HG03521 (cell line): ENCODE data around the gene ADAM33.

ENCODE experiments used
- ATAC-seq: cut with Tn5 transposase; IDR thresholded peaks from one replicate; pipeline ENCODE4 v1.9.1; 2021; ENCODE audit warnings: mild to moderate bottlenecking, moderate library complexity; ENCODE audit not compliant: unreplicated experiment

The ADAM33 gene

DNA sequence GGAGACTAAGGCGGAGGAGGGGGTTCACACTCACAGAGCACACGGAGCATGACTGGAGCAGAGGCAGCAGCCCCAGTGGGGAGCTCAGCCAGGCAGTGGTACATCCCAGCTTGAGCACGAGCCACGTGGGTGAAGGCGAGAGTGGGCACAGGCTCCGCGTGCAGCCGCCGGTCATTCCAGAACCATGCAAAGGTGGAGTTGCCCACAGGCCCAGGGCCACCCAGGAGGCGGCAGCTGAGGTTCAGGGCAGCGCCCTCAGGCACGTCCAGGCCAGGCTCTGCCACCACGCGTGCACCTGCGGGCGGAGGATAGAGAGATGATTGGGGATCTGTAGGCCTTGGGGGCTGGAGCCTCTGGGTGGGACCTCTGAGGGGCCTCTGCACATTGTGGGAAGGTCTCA is 9.5 kb upstream of the ADAM33 start:
- no peak for ATAC-seq

DNA sequence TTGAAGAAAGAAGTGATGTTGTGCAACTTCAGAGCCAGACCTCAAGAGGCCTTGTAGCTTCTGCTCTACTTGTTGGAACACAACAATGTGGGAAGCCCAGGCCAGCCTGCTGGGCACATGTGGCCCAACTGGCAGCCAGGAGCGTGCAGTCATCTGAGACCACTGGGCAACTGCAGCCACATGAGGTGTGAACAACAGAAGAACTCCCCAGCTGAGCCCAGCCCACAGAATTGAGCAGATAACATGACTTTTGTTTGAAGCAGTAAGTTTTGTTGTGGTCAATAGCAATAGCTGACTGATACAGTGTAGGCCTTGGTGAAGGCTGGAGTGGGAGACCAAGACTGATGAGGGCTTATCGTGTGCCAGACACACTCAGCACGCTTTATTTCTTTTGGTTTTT is 8.6 kb upstream of the ADAM33 start:
- no peak for ATAC-seq

DNA sequence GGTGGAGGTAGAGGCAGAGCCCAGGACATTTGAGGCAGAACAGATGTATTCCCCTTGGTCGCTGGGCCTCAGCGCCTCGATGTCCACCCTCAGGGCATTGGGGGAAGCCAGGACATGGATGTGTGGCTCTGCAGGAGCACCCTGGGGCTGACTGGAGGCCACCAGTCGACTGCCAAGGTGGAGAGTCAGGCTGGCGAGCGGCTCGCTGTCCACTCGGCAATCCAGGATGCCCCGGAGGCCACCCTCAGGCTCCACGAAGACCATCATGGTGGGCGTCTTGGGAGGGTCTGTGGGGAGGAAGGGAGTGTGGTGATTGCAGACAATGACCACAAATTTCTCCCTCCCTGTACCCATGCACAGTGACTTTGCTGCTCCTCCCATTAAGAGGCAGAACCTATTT is 8.2 kb upstream of the ADAM33 start:
- no peak for ATAC-seq

DNA sequence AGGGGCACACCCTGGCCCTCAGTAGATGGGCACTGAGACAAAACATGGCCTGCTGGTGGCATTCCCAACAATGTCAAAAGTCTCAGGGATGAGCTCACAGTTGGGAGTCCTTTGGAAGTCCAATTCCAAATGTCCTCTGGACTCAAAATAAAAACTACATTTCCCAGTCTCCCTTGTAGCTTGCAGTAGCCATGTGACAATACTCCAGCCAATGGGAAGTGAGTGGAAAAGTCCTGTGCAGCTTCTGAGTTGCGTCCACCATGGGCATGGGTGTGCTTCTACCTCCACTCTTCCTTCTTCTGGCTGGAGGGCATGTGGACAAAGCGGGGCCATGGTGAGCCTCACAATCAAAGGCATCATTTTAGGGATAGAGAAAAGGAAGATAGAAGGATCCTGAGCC is 5.8 kb upstream of the ADAM33 start:
- ATAC-seq: no peak

DNA sequence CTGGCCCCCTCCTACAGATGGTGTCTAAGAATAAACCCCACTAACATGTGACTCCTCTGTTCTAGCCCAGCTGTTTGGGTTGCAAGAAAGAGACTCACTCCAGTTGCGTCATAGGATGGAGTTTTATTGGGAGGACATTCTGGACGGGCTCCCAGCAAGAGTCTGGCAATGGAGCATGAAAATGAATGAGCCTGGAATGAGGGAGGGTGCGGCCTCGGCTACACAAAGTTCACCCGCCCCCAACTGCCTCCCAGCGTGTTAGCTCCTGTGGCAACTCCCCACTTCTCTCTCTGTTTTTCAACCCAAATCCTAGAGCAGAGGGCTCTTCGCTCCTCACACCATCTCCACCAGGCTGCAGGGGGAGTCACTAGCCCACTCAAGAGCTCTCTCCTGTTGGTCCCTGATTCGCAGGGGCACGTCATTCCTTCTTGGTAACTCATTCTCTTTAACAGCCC is 5.1 kb upstream of the ADAM33 start:
- ATAC-seq: no peak

DNA sequence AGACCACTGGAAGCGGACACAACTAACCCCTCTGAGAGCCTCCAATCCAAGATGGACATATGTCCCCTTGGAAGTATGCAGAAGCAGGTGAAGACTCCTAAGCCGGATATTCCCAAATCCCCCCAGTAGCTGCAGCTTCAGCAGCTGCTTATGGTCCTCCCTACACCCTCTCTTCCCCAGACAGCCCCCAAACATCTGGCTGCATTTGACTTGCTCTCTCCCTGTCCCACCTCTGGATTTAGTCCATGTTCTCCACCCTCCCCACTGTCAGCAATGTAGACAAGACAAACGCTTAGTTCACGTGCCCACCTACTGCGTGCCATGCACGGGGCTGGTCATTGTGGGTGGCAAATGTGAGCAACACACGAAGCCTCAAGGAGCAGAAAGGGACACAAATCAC is 4.6 kb upstream of the ADAM33 start:
- ATAC-seq: no peak

DNA sequence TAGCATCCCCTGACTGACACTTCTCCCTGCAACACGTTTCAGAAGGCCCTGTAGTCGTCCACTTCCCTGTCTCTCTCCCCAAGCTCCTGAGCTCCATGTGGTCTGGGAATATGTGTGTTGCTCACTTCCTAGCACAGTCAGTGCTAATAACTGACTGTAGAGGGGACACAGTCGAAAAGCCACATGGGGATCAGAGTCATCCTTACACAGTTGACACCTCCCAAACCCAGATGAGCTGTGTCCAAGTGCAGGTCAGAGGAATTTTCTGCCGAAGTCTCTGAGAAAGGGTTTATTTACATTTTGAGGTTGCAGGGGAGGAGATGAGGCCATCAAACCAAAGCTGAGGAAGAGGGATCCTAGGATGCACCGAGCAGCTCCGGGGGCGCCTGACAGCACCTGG is 3.5 kb upstream of the ADAM33 start:
- no peak for ATAC-seq

DNA sequence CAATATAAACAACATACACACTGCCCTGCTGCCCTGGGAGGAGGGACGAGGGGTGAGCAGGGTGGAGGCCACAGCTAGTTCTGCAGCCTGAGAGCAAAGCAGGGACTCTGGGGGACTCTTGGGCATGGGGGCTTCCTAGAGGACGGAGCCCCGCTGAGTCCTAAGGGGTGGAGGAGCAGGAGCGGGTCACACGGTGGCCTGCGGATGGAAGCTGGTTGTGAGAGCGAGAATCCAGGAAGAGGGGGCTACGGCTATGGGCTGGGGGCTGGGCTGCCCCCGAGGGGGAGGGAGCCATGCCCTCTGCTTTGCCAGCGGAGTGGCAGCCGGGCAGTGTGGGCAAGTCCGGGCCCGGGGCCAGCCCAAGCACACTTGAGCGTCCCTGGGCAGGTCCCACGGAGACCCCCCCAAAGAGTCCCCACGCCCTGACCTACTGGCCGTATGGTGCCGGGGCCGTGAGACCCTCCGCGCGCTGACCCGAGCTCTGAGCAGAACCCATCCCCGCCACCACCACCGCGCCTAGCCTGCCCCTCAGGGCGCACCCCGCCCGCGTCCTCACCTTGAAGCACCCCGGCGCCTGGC is 369 bp downstream of the ADAM33 start:
- no peak for ATAC-seq

DNA sequence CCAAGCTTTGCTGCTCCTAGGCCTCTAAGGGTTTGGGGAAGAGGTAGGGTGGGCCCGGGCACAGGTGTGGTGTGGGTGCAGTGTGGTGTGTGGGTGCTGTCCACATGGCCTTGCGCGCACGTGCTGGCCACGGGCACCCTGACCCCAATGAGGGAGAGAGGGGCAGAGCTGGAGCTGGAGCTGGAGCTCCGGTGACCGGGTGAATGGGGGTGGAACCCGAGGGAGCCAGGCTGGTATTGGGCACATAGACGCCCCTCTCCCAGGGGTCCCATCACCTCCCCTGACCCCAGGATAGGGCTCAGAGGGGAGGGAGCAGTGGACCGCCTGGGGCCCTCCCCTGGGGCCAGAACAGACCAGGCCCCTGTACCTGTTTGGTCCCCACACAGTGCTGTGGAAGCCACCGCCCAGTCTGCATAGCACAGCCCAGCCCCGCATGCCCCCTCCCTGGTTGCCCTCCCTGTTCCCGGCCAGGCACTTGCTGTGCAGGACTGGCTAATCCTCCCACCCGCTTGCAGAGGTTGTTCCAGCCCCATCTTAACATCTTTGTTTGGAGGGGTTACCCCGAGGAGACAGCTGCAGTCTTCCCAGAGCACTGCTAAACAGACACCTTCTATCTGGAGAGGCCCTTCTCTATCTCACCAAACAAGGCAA is 984 bp downstream of the ADAM33 start:
- ATAC-seq: no peak

DNA sequence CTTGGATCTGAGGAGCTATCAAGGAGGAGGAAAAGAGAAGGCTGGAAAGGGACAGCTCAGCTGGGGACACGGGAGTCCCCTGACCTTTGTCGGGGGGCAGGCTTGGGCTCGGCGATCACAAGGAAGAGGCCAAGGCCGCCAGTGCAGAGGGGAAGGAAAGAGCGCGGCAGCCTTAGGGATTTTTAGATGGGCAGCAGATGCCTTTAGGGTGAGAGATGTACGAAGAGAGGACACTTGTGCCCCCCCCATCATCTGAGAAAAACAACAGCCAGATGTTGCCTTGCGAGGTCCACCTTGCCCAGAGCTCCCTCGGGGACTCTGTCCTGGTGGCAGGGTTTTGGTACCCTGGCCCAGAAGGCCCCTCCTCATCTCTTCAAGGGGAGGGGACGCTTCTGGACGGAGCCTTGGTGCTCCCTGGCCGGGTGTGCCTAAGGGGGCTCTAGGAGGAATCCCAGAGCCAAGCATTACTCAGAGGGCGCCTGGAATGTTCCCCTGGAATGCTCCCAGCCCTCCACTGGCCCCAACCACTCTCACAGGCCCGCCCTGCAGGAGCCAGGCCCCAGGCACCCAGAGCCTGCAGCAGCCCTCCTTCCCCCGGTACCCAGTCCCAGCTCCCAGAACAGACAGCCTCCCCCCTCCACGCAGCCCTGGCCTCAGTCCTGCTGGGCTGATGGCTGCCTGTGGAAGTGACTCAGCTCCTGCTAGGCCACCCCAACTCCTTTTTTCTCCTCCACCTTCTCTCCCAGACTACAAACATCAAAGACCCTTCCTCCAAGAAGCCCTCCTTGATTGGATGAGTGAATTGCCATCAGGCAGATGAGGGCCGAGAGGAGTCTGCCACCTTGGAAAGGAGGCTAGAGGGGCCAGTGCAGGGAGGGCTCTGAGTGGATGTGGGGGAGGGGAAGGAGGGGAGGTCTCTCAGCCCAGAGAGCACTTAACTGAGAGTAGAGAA is 1.8 kb downstream of the ADAM33 start:
- ATAC-seq: no peak

DNA sequence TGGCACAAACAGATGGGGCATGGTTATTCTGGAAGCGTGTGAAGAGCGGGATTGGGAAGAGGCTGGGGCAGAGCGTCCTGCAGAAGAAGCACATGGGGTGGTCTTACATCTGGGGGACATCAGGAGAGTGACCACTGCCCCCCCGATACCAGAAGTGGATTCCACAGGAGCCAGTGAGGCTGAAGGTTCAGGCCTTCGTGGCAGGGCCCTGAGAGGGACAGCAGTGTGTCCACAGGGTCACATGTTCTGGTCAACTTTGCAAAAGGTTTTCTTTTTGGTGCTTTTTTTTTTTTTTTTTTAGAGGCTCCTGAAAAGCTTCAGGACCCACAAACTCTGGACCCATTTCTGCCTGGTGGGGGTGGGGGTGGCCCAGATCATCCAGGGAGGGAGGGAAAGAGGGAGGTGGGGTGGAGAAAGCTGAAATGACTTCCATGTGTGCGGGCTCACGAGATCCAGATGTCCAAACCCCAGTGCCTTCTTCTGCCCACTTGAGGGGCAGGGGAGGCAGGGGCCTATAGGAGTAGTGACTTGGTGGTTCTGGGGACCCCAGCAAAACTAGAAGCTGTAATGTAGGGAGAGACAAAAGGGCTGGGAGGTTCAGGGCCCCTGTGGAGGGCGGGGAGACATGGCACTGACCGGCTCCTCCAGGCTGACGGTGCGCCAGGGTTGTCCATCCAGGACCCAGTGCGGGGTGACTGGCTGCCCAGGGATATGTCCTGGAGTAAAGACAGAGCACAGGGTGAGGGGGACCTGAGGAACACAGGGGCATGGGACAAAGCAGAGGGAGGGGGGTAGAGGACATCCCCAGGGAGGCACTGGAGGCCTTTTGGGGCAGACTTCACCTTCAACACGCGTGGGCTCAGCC is 2.7 kb downstream of the ADAM33 start:
- no peak for ATAC-seq

DNA sequence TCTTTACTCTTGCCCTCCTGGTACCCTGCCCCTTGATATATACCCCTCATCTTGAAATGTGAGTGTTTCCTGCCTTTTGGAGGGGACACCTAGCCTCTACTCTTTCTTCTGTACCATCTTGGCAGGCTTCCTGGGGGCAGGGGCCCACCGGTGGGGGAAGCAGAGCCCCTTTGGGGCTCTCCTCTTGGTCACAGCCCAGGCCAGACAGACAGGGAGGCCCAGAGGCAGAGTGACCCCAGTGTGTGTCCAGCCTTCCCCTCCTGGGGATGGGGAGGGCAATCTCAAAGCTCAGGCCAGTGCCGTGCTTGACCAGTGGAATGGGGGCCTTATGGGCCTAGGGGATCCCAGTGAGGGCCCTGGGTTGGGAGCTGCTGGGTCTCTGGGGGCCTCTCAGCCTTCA is 3.6 kb downstream of the ADAM33 start:
- ATAC-seq: no peak

DNA sequence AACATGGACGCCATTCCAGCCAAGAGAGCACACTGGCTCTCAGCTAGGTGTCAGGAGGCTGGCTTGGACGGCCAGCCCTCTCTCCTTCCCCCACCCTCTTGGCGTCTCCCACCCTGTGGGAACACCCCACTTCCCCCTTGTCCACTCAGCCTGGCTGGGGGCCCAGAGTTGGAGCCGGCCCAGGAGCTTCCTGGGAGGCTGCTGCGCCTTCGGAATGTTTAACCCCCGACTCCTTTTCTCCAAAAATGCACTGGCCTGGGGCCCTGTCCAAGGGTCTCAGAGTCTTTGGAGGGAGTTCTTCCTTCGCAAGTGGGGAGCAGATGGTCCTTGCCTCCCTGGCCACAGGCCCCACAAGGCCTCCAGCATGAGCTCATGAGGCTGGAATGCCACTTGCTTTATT is 4.1 kb downstream of the ADAM33 start:
- no peak for ATAC-seq

DNA sequence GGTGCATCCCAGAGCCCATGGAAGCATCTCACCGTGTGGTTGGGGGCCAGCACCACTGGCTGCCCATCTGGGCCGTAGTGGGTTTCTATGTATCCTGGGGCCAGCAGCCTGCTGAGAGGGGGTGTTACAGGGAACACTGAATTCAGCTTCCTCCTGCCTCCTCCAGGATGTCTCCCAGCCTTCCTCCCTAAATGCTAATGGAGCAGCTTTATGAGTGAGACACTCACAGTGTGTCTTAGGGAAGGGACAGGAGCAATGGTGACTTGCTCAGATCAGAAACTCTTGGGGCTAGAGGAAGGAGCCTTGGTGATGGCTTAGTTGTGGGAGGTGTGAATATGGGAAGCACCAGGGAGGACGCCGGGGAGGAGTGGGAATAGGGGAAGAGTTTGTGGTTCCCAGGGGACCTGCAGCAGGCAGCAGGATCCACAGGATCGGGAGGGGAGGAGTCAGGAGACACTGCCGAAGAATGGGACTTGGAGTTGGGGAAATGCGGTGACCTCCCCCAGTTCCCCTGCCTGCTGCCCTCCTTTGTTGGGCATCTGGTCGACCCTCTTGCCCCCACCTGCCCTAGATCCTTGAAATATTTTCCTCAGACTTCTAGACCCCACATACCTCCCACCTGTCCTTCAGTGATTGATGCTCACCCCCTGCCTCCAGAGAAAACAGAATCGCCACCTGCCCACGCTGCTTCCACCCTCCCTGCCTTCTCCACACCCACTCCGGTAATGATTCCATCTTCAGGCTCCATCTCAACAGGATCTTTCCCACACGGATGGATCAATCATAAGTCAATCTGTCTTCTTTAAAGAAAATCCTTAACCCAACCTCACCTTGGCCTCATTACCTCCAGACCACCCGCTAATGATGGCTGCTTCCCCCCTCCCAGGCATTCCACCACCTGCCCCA is 6.6 kb downstream of the ADAM33 start:
- ATAC-seq: no peak

DNA sequence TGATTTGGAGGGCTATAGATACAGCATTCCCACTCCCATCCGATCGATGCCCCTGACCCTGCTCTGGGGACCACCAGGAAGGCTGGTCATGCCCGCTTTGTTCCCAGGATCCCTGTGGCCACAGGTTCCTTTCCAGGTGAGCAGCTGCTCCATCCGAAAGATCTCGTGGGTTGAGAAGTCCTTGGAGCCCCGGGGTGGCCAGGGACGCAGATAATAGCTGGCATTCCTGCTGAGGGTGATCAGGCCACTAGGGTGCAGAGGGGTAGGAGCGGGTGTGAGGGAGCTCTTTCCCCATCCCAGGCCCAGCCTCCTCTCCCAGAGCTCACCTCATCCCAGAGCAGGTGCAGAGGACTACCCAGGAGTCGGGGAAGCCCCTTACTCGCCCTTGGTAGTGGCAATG is 7.4 kb downstream of the ADAM33 start:
- no peak for ATAC-seq

DNA sequence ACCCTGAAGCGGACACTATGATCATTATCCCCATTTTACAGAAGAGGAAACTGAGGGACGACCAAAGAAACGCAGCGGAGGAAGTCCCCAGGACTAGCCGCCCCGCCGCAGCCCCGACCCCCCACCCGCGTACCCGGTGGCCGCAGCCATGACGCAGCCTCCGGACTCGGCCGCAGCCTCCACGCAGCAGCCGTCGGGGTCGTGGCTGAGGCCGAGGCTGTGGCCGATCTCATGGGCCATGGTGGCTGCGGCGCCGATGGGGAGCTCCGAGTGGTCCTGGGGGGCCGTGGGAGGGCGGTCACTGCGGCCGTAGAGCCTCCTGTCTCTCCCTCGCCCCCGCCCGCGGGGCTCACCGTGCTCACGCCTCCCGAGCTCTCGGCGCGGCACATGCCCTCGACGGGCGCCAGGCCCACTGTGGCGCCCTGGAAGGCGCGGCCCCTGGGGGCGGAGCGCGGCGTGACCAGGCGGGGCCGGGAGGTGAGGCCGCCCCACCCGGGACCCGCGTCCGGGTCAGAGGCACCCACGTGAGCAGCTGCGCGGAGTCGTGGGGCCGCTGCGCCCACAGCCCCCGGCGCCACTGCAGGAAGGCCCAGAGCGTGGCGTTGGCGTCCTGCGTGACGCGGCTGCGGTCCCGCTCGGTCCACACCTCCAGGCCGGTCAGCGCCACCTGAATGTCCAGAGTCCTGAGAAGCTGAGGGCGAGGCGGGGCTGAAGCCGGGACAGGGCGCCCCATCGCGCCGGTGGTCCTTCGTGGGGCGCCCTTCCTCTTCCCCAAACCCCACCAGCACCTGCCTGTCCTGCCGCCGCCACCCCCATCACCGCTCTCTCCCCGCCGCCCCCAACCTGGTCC is 8.4 kb downstream of the ADAM33 start:
- no peak for ATAC-seq

DNA sequence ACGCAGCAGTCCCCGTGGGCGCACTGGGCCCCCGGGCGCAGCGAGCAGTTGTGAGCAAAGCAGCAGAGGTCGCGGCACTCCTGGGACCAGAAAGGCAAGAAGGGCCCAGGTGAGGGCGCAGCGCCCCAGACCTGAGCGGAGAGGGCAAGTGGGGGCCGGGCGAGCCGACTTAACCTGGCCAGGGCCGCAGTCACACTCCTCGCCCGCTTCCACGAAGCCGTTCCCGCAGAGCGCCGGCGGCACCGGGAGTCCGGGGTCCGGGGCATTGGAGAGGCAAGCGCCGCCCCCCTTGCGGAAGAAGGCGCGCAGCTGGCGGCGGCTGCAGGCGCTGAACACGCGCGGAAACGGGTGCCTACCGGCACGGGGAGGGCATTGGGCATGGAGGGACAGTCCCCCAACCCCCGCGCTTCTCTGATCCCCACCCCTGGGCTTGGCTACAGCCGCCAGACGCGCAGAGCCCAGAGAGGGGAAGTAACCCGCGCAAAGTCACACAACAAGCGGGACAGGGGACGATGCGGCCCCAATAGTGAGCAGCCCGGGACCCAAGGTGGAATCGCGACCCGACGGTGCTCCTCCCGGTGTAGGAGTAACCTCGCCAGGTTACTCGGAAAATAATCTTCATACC is 9.2 kb downstream of the ADAM33 start:
- no peak for ATAC-seq

DNA sequence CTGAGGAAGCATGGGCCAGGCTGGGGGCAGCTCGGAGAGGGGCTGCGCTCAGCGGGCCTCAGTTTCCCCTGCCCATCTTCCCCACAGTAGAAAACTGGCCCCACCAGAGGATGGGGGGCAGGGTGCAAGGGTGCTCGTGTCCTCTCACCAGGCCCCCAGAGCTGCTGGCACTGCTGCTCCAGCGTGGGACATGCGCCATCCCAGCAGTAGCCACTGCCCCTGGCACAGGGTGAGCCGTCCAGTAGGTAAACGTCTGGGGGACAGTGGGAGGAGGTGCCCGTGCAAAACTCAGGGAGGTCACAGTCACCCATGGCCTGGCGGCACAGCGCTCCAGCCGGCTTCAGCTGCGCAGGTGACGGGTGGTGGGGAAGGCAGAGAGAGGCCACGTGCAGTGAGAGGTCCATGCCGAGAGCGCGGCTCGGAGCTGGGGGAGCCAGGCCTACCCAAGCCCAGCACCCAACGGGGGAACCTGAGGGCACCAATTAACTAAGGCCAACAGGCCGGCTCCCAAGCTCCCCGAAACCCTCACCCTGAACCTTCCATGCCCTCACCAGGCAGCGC is 9.7 kb downstream of the ADAM33 start:
- no peak for ATAC-seq
